ENCODE measurements around the gene RCC2. TPM values are rescaled to one million over a fixed set of nuclear protein-coding genes. Genes with fewer than 3 reads are reported as not detected.

RCC2 gene
- total and polyA plus RNA-seq, 2 donors from 2014 or later = 16.1 to 46.8 TPM

DNA sequence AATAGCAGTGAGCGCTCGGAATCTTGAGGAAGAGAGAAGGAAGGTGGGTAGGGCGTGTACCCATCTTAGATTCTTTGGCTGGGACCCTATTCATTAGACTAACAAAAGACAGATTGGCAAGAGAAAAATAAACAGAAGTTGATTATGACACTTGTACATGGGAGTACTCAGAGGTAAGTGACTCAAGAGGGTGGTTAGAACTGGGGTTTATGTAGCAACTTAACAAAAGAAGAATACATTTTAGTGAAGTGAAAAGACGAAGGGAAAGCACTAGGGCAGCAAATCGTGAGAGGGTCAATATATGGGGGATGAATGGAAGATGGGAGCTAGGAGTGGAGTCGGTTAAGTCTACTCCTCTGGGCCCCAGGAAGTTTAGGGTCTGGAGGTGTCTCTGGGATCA, 25.8 kb upstream of the RCC2 start:
- FAIRE-seq = no peak
- H3K27ac ChIP-seq (ENCODE audit: low read depth in 2 of 2, low read length in 2 of 2) = no peak overlapping the region
- no peak overlapping the region for H3K4me3 ChIP-seq (ENCODE audit: low read length in 3 of 3)
- H3K36me3 ChIP-seq (ENCODE audit: control insufficient read depth in 2 of 3, insufficient read depth in 3 of 3, low read length in 3 of 3) = no peaks in the 10 kb centered on the region
- TF ChIP-seq CTCF (IDR thresholded peaks at IDR 0.05; ENCODE audit: borderline replicate concordance, extremely low read depth, insufficient read depth) = no peak
- intact Hi-C loops (cut with DNase I) = no loop called here
- no peaks in the 10 kb centered on the region for H3K9me3 ChIP-seq (ENCODE audit: control insufficient read depth in 2 of 3, insufficient read depth in 1 of 3, low read length in 3 of 3)
- H3K4me1 ChIP-seq (ENCODE audit: control insufficient read depth in 2 of 3, insufficient read depth in 2 of 3, low read depth in 1 of 3, low read length in 3 of 3) = no peaks in the 10 kb centered on the region
- H3K9ac ChIP-seq (ENCODE audit: low read length in 3 of 3) = no peak overlapping the region
- DNase-seq = no peak
- no peaks in the 10 kb centered on the region for H3K27me3 ChIP-seq (ENCODE audit: control insufficient read depth, insufficient read depth, low read length)

DNA sequence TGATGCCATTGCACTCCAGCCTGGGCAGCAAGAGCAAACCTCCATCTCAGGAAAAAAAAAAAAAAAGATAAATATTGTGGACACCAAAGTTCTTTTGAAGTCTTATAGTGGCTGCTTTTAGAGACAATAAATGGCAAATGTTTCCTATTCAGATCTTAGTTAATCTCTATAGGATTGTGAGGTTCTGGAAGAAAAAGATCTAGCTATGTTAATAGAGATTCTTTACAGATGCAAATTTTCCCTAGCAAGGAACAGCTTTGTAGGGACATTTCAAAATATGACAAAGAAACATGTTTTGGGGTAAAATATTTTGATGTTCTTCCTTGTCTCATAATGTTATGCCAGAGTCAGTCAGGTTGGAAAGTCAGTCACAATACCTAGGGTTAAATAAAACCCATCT, 24.5 kb upstream of the RCC2 start:
- no peaks in the 10 kb centered on the region for H3K4me1 ChIP-seq (ENCODE audit: control insufficient read depth in 2 of 3, insufficient read depth in 2 of 3, low read depth in 1 of 3, low read length in 3 of 3)
- intact Hi-C loops (cut with DNase I) = no loop called here
- no peak for TF ChIP-seq CTCF (IDR thresholded peaks at IDR 0.05; ENCODE audit: borderline replicate concordance, extremely low read depth, insufficient read depth)
- no peak overlapping the region for H3K9ac ChIP-seq (ENCODE audit: low read length in 3 of 3)
- FAIRE-seq = no peak
- H3K36me3 ChIP-seq (ENCODE audit: control insufficient read depth in 2 of 3, insufficient read depth in 3 of 3, low read length in 3 of 3) = no peaks in the 10 kb centered on the region
- no peak for DNase-seq
- no peaks in the 10 kb centered on the region for H3K27me3 ChIP-seq (ENCODE audit: control insufficient read depth, insufficient read depth, low read length)
- no peaks in the 10 kb centered on the region for H3K9me3 ChIP-seq (ENCODE audit: control insufficient read depth in 2 of 3, insufficient read depth in 1 of 3, low read length in 3 of 3)
- no peak overlapping the region for H3K27ac ChIP-seq (ENCODE audit: low read depth in 2 of 2, low read length in 2 of 2)
- no peak overlapping the region for H3K4me3 ChIP-seq (ENCODE audit: low read length in 3 of 3)

DNA sequence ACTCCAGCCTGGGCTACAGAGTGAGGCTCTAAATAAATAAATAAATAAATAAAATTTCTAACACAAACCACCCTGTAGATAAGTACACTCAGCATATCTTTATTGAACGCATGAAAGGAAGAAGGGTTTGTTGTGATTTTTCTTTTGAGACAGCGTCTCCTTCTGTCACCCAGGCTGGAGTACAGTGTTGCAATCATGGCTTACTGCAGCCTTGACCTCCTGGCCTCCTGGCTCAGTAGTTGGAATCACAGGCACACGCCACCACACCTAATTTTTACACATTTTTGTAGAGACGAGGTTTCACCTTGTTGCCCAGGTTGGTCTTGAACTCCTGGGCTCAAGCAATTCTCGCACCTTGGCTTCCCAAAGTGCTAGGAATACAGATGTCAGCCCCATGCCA, 23.2 kb upstream of the RCC2 start:
- intact Hi-C loops (cut with DNase I) = no loop called here
- Histone ChIP-seq H3K27me3 (ENCODE audit: control insufficient read depth, insufficient read depth, low read length) (no peaks in the 10 kb centered on the region), H3K27ac (ENCODE audit: low read depth in 2 of 2, low read length in 2 of 2) (no peak overlapping the region), H3K9ac (ENCODE audit: low read length in 3 of 3) (no peak overlapping the region), H3K4me3 (ENCODE audit: low read length in 3 of 3) (no peak overlapping the region), H3K9me3 (ENCODE audit: control insufficient read depth in 2 of 3, insufficient read depth in 1 of 3, low read length in 3 of 3) (no peaks in the 10 kb centered on the region), H3K4me1 (ENCODE audit: control insufficient read depth in 2 of 3, insufficient read depth in 2 of 3, low read depth in 1 of 3, low read length in 3 of 3) (no peaks in the 10 kb centered on the region), H3K36me3 (ENCODE audit: control insufficient read depth in 2 of 3, insufficient read depth in 3 of 3, low read length in 3 of 3) (no peaks in the 10 kb centered on the region)
- DNase-seq = no peak
- TF ChIP-seq CTCF (IDR thresholded peaks at IDR 0.05; ENCODE audit: borderline replicate concordance, extremely low read depth, insufficient read depth) = no peak
- FAIRE-seq = no peak

DNA sequence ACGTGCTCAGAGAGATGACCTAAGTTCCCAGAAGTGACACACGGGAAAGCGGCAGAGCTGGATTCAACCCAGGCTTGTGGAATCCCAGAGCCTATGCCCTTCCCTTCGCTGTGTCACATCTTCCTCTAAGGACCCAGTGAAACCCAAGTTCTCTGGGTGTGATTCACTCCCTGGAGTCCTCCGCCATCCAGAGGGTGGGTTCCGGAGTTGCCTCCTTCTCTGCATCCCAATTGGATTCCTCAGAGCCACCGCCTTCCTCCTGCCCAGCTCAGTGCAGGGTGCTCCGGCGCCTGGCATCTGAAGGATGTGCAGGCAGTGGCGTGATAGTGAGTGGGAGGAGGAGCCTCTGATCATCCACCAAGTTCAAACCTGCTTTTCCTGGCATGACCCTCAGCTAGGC, 20.7 kb upstream of the RCC2 start:
- no peaks in the 10 kb centered on the region for H3K36me3 ChIP-seq (ENCODE audit: control insufficient read depth in 2 of 3, insufficient read depth in 3 of 3, low read length in 3 of 3)
- FAIRE-seq = no peak
- no peak overlapping the region for H3K27ac ChIP-seq (ENCODE audit: low read depth in 2 of 2, low read length in 2 of 2)
- intact Hi-C loops (cut with DNase I) = no loop called here
- no peaks in the 10 kb centered on the region for H3K27me3 ChIP-seq (ENCODE audit: control insufficient read depth, insufficient read depth, low read length)
- H3K9ac ChIP-seq (ENCODE audit: low read length in 3 of 3) = no peak overlapping the region
- H3K4me1 ChIP-seq (ENCODE audit: control insufficient read depth in 2 of 3, insufficient read depth in 2 of 3, low read depth in 1 of 3, low read length in 3 of 3) = no peaks in the 10 kb centered on the region
- H3K4me3 ChIP-seq (ENCODE audit: low read length in 3 of 3) = no peak overlapping the region
- no peak for TF ChIP-seq CTCF (IDR thresholded peaks at IDR 0.05; ENCODE audit: borderline replicate concordance, extremely low read depth, insufficient read depth)
- no peak for DNase-seq
- no peaks in the 10 kb centered on the region for H3K9me3 ChIP-seq (ENCODE audit: control insufficient read depth in 2 of 3, insufficient read depth in 1 of 3, low read length in 3 of 3)

Data from kidney (tissue), 14 donors.